ENCODE data around the gene FARSB.
"Not testable (repeated sequence)": the region's sequence is repeated elsewhere in the genome, so short reads cannot be mapped to it uniquely, and the experiment has no call there.

The FARSB gene

GRCh38 chr2:222604749-222605515 is 51.0 kb downstream of the FARSB start:
- DNase-seq, result no peak

GRCh38 chr2:222603501-222603900 is 52.4 kb downstream of the FARSB start:
- DNase-seq, result no peak

- DNase-seq, result no peak
Observed at GRCh38 chr2:222598611-222599010, 57.3 kb downstream of the FARSB start.

- no peak for DNase-seq
Observed at GRCh38 chr2:222595581-222595980, 60.3 kb downstream of the FARSB start.

GRCh38 chr2:222594679-222595078 is 61.2 kb downstream of the FARSB start:
- no peak for DNase-seq

GRCh38 chr2:222592176-222592575 is 63.7 kb downstream of the FARSB start:
- no peak for DNase-seq

GRCh38 chr2:222591661-222592060 is 64.2 kb downstream of the FARSB start:
- no peak for DNase-seq

GRCh38 chr2:222584589-222584988 is 71.3 kb downstream of the FARSB start:
- DNase-seq, result not testable (repeated sequence)

- DNase-seq, result peak in 1 of 3 experiments; percentile 10
Observed at GRCh38 chr2:222582928-222583327, 73.0 kb downstream of the FARSB start.

GRCh38 chr2:222577341-222577740 is 78.6 kb downstream of the FARSB start:
- DNase-seq, result no peak

- DNase-seq, result no peak
Observed at GRCh38 chr2:222576171-222577081, 79.5 kb downstream of the FARSB start.

- no peak for DNase-seq
Observed at GRCh38 chr2:222575618-222576017, 80.3 kb downstream of the FARSB start.

- DNase-seq, result peak in 2 of 3 experiments; percentile 12 to 24
Observed at GRCh38 chr2:222572751-222573174, 83.1 kb downstream of the FARSB start.

- no peak for DNase-seq
Observed at GRCh38 chr2:222572264-222572721, 83.6 kb downstream of the FARSB start.

- no peak for DNase-seq
Observed at GRCh38 chr2:222569826-222570225, 86.1 kb downstream of the FARSB start.

GRCh38 chr2:222568865-222569264 is 87.0 kb downstream of the FARSB start:
- peak in 1 of 3 experiments; percentile 38 for DNase-seq

- DNase-seq, result no peak
Observed at GRCh38 chr2:222566229-222566628, 89.7 kb downstream of the FARSB start.

GRCh38 chr2:222563936-222564335 is 92.0 kb downstream of the FARSB start:
- DNase-seq, result no peak

- DNase-seq, result no peak
Observed at GRCh38 chr2:222563106-222563718, 92.7 kb downstream of the FARSB start.

- DNase-seq, result peak; percentile 42 to 83 (median 66)
Observed at GRCh38 chr2:222561817-222562645, 93.9 kb downstream of the FARSB start.

GRCh38 chr2:222561151-222561550 is 94.7 kb downstream of the FARSB start:
- no peak for DNase-seq

- DNase-seq, result no peak
Observed at GRCh38 chr2:222554517-222554916, 101.4 kb downstream of the FARSB start.
